Measurements from ENCODE around the gene GNLY.

GRCh38 chr2:85712336-85712735, 18.2 kb downstream of the GNLY start:
- TF ChIP-seq YY1 (IDR thresholded peaks at IDR 0.05; ENCODE audit: insufficient read depth, insufficient read length) (no peak), ZNF274 (IDR thresholded peaks at IDR 0.05; ENCODE audit: low read depth, low read length) (no peak)

All from NT2/D1 (cell line).